SU-DHL-6 (cell line): ENCODE data around the gene UNC45A.

Experiments
- CTCF ChIP-seq: fragments of 200-600 bp; sonication (generic); IDR thresholded peaks from one replicate; pipeline ENCODE4 v1.5.1; 2017; ENCODE audit warnings: antibody characterized with exemption, mild to moderate bottlenecking, low read length, moderate library complexity; ENCODE audit not compliant: insufficient read depth, poor library complexity, severe bottlenecking
- EZH2phosphoT487 ChIP-seq: fragments of 200-600 bp; sonication (generic), shearing (Covaris generic); conservative IDR thresholded peaks from 2 replicates; pipeline ENCODE4 v1.6.1; 2018; ENCODE audit warnings: mild to moderate bottlenecking, antibody characterized with exemption, low read length, moderate library complexity, mixed read lengths

- TF ChIP-seq EZH2phosphoT487 (no peak), CTCF (no peak)
Observed at GRCh38 chr15:90962021-90962420, 26.9 kb downstream of the UNC45A start.
